Measurements from ENCODE around the gene KRTAP5-7.

Gene KRTAP5-7

DNA sequence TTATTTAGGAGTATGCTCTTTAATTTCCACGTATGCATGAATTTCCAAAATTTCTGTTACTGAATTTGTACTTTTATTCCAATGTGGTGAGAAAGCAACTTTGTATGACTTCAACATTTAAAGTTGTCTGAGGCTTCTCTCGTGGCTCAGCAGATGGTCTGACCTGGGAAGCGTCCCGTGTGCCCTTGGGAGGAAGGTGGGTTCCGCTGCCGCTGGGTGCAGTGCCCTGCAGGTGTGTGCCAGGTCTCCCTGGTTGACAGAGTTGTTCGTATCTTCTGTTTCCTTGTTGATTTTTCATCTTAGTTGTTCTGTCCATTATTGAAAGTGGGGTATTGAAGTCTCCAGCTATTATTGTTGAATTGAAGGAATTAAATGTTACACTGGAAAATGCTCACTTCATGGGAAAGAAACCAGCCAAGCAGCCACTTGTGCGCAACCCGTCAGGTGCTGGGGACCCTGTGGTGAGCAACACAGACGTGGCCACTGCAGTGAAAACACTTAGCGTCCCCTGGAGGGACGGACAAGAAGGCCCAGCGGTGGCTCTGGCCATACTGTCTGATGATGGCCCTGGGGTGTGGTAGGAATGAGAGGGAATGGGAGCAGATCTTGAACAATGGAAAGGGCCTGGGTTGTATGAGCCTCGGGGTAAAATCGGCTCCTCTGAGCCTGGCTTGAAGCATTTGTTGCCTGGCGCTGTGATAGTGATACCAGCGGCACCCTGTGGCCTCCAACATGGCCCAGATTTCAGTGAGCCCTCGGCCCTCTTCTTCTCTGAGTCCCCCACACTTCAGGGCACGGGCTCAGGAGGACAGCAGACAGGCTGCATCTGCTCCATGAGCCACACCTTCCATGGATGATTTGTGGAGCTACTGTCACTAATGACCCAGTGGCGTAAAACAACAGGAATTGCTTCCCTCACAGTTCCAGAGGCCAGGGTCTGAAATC is 31.5 kb upstream of the KRTAP5-7 start:
- no peak for DNase-seq (ENCODE audit: low read depth in 2 of 2)

DNA sequence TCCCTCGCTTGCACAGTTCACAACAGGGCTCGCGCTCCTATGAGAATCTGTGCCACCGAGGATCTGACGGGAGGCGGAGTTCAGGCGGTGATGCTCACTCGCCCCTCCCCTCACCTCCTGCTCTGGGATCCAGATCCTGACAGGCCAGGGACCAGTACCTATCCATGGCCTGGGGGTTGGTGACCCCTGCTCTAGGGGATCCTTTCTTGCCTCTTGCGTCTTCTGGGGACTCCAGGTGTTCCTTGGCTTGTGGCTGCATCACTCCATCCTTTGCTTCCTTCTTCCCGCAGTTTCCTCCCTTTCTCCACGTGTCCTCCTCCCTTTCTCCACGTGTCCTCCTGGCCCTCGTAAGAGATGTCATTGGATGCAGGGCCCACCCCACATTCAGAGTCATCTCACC is 30.6 kb upstream of the KRTAP5-7 start:
- DNase-seq (ENCODE audit: low read depth in 2 of 2) = no peak

DNA sequence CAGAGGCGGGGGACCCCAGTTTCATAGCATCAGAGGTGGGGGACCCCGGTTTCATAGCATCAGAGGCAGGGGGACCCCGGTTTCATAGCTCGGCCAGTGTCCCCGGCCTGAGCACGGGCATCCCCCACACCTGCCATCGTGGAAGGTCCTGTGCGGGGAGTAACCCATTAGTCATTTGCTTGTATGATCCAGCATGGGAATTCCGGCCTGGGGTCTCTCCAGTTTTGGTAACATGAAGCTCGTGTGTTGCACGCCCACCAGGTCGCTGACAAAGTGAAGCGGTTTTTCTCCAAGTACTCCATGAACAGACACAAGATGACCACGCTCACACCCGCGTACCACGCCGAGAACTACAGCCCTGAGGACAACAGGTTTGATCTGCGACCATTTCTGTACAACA is 29.0 kb upstream of the KRTAP5-7 start:
- no peak for DNase-seq (ENCODE audit: low read depth in 2 of 2)

DNA sequence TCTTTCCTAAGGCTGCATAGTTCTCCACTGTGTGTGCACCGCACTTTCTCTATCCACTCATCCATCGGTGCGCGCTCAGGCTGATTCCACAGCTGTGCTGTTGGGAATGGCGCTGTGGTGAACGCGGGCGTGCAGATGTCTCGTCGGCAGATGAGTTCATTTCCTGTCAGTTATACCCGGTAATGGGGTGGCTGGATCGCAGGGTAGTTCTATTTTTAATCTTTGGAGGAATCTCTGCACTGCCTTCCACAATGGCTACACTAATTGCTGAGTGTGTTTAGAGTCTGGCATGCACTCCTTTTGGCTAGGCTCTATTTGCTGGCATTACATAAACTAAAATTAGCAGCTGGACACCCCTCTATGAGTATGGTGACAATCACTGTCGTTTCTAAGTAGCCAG is 27.9 kb upstream of the KRTAP5-7 start:
- no peak for DNase-seq (ENCODE audit: low read depth in 2 of 2)

DNA sequence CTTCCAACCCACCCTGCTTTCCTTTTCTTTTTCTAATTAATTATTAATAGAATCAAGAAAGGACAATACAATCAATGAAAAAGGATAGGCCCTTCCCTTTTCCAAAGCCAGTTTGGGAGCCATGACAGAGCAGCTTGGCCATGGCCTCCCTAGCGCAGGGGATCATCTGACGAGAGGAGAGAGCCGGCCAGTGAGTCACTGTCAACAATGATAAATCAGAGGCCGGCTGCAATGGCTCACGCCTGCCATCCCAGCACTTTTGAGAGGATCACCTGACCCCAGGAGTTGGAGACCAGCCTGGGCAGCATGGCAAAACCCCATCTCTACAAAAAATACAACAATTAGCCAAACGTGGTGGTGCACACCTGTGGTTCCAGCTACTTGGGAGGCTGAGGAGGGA is 27.5 kb upstream of the KRTAP5-7 start:
- no peak for DNase-seq (ENCODE audit: low read depth in 2 of 2)

DNA sequence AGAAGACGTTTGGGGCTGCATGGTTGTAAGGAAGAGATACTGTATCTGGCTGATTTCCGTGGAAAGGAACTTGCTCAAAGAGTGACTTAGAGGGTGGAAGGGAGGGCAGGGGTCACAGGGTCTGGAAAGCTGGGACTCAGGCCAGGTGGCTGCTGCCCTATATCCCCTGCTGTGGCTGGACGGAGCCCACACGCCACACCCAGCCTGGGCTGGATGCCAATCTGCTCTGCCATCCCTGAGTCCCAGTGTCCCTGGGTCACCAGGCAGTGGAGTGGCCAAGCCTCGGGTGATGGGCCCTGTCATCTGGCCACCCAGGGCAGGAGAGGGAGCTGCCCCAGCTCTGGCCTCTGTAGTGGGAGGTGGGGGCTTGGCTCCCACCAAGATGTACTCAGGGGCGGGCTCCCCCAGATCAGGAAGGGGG is 26.5 kb upstream of the KRTAP5-7 start:
- DNase-seq (ENCODE audit: low read depth in 2 of 2) = no peak

DNA sequence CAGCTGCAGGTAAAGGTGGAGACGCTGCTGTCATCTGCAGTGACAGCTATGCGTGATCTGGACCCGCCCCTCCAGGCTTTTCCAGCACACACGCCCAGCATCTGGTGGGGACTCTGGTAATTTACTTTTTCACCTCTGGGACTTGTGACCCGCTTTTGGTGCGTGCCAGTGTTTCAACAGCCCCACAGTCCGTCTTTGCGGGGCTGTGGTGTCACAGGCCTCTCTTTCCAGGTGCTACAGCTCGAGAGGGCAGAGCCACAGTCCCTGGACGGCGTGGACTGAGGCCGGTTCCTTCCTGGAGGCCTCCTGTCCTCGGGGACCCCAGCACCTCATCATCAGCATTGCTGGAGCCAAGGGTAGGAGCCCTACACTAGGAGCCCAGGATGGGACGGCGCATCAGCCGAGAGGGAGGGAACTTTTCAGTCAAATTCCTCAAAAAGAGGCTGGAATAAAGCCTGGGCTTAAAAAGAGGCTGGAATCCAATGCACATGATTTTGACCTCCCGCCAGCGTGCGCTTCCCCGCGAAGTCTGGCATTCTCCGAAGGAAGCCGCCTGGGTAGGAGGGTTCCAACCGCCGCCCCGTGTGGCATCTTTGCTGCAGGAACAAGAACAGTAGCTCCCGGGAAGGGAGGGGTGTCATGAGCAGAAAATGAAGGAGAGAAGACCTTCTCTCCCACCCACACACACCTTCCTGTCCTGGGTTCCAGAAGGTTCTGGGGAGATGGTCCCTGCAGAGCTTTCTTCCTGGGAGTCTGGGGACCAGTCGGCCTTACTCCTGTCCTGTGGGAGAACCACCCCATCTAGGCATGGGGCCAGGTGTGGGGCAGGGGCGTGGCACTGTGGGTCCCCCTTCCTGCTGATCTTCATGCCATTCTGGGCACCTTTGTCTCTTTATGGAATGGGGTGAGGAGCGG is 25.7 kb upstream of the KRTAP5-7 start:
- no peak for DNase-seq (ENCODE audit: low read depth in 2 of 2)

DNA sequence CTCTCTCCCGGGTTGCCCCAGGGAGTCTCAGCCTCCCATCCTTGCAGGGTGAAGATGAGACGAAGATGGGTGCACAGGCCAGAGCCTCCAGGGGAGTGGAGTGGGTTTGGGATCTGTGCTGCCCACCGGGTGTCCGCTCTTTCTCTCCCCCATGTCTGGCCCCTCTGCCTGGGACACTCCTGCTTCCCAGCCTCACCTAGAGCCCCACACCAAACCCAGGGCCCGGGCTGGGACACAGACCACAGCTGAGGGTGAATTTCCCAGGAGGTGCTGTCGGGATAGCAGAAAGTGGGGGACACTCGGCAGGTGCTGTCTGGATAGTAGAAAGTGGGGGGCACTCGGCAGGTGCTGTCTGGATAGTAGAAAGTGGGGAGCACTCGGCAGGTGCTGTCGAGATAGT is 25.0 kb upstream of the KRTAP5-7 start:
- DNase-seq (ENCODE audit: low read depth in 2 of 2) = no peak

DNA sequence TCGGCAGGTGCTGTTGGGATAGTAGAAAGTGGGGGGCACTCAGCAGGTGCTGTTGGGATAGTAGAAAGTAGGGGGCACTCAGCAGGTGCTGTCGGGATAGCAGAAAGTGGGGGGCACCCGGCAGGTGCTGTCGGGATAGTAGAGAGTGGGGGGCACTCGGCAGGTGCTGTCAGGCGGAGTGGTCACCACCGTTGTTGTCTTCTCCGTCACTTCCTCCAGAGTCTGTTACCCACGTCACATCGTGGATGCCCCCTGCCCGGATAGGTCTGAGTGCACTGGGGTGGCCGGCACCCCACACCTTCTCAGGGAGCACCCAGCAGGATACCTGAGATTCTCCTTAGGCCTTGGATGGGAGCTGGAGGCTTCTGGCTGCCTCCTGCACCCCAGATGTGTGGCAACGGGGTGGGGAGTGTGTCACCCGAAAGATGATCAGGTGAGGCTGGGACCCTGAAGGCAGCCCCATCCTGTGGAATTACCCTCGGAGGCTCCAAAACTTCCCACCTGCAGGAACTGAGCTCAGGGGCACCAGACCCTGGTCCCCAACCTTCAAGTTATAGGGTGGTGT is 24.1 kb upstream of the KRTAP5-7 start:
- DNase-seq (ENCODE audit: low read depth in 2 of 2) = no peak

DNA sequence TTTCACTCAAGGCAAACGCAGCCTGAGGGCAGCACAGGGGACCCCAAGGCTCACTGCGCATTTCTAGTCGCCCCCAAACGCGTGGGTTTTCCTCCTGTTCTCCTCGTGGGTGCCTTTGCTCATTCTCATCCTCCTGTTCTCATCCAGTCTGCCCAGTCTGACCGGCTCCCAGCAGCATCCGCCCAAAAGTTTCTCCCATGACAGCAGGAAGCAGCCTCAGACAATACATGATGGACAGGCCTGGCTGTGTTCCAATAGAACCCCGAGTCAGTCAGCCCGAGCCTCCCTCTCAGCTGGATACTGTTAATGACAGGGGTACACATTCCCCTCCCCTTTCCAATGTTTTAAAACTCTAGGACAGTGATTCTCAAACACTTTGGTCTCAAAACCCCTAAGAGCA is 22.5 kb upstream of the KRTAP5-7 start:
- no peak for DNase-seq (ENCODE audit: low read depth in 2 of 2)

DNA sequence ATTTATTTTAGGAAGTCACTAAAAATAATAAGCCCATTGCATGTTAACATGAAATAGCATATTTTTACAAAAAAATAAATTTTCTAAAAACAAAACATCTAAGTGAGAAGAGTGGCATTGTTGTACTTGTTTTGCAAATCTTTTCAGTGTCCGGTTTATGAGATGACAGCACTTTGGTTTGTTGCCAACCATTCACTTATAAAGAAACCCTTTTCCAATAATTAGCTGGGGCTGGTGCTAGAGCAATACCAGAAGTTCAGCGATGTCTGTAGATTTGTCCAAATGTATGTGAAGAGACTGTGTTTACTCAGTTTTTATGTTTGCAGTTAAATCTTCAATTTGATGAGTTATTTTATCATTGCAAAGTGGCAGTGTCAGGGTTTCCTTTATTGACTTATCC is 22.1 kb upstream of the KRTAP5-7 start:
- DNase-seq (ENCODE audit: low read depth in 2 of 2) = no peak

DNA sequence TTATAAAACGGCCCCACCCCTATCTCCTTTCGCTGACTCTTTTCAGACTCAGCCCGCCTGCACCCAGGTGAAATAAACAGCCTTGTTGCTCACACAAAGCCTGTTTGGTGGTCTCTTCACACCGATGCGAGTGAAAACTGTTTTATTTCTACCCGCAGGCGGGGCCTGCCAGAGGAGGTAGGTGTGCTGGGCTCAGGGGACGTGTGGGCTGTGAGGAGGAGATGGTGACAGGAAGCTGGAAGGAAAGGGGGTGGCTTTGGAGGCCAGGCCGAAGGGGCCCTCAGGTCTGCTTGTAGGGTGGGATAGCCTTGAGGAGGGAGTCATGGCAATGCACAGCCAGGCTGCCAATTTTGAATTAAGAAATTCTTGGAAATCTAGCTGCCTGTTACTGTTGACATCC is 21.3 kb upstream of the KRTAP5-7 start:
- no peak for DNase-seq (ENCODE audit: low read depth in 2 of 2)

DNA sequence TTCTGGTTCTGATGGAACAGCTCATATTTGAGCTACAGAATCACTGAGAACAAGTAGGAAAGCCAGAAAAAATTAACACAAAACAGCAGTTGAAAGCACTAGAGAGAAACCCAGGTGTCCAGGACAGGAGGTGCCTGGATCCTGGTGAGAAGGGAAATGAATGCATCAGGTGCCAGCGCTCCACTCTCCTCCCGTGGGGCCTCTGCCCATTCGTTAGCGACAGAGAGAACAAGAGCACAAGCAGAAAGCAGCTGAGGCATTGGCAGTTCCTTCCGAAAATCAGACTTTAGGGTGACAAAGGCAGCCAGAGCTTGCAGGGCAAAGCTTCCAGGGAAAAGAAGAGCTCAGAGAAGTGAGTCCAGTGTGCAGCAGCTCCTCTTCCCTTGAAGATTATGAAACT is 20.0 kb upstream of the KRTAP5-7 start:
- DNase-seq (ENCODE audit: low read depth in 2 of 2) = no peak

DNA sequence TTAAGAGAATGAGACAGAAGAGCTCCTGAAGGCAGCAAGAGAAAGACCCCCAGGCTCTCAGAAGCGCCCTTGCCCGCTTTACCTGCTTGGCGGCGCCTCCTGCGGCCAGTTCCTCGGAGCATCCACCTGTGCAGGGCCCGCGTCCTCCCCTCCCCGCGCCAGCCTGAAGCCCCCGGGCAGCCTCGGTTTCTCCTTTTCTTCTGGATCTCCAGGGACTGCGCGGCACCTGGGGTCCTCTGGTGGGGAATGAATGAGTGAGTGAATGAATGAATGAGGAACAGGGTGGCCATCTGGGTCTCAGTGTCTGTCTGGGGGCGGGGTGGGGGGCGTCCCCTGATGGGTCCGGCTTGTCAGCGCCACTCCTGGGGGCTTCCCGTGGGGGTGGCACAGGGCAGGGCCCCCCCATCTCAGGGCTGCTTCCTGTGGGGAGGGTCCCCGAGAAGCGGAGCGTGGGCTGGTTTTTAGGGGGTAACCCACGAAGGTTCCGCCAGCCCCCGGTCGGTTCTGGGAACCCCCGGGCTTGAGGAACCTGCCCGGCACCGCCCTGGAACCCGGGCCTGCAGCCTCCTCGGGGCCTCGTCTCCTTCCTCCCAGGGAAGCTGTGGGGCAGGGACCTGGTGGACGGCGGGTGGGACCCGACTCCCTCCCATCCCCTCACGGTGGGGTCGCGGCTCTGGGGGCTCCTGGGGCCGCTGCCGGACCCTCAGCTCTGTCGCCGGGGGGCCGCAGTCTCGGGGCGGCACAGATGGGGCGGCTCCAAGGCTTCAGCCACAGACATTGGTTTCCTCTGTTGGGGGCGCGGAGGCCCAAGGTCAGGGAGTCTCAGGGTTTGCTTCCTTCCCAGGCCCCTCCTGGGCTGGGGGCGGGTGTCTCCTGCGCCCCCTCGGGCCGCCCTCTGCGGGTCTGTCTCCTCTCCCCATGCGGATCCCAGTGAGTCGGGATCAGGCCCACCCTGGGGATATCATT is 8.3 kb upstream of the KRTAP5-7 start:
- DNase-seq (ENCODE audit: low read depth in 2 of 2) = no peak

DNA sequence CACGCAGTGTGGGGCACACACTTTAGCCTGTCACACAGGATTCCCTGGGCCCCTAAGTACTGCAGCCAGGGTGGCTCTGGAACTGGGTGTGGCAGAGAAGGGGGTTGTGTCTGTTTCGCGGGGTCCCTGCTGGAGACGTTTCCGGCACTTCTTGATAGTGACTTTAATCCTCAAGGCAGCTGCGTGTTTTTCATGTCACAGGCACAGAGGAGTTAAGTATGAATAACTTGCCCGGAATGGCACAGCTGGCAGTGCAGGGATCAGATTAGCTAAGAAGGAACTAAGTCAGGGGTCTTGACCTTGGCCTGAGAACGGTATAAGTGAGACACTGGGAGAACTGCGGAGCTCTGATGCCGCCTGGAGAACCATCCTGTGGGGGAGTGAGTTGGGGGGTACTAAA is 7.5 kb upstream of the KRTAP5-7 start:
- no peak for DNase-seq (ENCODE audit: low read depth in 2 of 2)

DNA sequence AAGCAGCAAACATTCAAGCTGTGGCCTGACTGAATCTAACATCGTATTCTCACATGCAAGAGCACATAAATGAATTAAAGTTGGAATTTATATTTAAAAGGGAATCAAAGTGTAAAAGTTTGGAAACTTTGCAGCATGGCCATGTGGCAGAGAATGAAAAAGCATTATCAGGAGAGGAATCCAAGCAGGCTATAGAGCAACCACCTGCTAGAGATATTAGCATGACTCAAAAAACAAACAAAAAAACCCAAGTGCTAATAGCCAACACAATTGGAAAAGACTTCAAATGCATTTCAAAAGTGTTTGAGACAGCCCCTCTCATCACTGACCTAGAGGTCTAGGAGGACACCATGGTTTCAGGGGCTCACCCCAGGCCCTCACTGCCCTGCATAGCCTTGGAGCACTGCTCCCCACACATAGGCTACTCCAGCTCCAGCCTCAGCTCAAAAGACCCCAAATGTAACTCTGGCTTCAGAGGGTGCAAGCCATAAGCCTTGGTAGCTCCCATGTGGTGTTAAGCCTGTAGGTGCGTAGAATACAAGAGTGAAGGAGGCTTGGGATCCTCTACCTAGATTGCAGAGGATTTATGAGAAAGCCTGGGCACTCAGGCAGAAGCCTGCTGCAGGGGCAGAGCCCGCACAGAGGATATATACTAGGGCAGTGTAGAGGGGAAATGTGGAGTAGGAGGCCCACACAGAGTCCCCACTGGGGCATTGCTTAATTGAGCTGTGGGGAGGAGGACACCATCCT is 1.7 kb upstream of the KRTAP5-7 start:
- DNase-seq (ENCODE audit: low read depth in 2 of 2) = no peak

DNA sequence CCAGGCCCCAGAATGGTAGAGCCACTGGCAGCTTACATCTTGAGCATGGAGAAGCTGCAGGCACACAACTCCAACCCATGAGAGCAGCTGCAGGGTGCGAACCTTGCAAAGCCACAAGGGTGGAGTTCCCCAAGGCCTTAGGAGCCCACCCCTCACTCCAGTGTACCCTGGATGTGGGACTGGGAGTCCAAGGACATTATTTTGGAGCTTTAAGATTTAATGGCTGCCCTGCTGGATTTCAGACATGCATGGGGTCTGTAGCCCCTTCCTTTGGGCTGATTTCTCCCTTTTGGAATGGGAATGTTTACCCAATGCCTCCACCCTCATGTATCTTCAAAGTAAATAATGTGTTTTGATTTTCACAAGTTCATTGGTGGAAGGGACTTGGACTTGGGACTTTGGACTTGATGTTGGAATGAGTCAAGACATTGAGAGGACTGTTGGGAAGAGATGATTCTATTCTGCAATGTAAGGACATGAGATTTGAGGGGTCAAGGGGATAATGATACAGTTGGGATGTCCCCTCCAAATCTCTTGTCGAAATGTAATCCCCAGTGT is 1.1 kb upstream of the KRTAP5-7 start:
- DNase-seq (ENCODE audit: low read depth in 2 of 2) = no peak

DNA sequence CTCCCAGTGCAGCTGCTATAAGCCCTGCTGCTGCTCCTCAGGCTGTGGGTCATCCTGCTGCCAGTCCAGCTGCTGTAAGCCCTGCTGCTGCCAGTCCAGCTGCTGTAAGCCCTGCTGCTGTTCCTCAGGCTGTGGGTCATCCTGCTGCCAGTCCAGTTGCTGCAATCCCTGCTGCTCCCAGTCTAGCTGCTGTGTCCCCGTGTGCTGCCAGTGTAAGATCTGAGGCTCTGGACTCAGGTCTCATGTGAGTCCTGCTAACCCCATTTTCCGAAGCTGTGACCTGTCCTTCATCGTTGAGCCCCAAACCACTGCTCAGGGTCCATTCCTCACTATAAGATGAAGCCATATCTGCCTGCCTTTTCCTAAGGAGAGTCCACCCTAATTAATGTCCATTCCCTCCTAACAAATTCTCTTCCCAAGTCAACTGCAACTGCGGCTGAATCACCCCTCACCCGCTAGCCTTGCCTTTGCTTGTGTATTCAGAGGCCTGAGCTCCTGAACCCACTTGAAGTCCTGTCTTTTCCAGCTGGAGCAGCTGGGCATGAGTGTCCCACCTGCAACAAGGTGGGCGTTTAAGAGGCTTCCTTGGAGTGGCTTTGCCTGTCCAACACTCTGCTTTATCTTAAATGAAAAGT is 626 bp downstream of the KRTAP5-7 start:
- DNase-seq (ENCODE audit: low read depth in 2 of 2) = no peak

DNA sequence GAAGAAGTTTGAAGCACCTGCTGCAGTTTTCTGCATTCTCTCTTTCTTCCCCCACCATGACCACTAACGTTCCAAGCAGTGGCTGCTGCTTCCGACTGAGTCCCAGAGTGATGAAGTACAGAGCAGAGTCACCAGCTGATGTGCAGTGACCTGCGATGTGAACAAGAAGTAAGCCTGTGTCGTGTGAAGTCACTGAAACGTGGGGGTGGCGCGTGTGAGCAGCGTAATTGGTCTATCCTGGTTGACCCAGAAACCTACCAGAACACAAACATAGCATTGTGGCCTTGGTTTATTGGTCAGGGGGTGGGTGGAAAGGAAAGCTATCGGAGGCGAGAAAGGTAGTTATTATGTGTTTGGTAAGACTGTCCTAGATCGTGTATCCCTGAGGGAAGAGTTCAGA is 3.5 kb downstream of the KRTAP5-7 start:
- no peak for DNase-seq (ENCODE audit: low read depth in 2 of 2)

Data from stimulated activated CD4-positive, alpha-beta T cell treated with anti-CD3 and anti-CD28 coated beads, Interleukin-4, amount 100 ng/mL, for 48 hours (primary cell).